Measurements from ENCODE around the gene BARHL2. TPM values are rescaled to one million over a fixed set of nuclear protein-coding genes. Genes with fewer than 3 reads are reported as not detected.

BARHL2 gene
- total and polyA plus RNA-seq, 2 donors (not counting 3 experiments of a cell fraction or from before 2014, with no cell fraction given), result not detected

GRCh38 chr1:90671741-90672140, 45.4 kb downstream of the BARHL2 start:
- H2AFZ ChIP-seq (ENCODE audit: low read depth, low read length), result no peak overlapping the region
- H3K36me3 ChIP-seq (ENCODE audit: control insufficient read depth in 2 of 2, extremely low read depth in 1 of 2, insufficient read depth in 2 of 2, low read length in 2 of 2), result no peaks in the 10 kb centered on the region
- ChIA-PET POLR2A (no interaction called here), CTCF (interaction anchor here (1.1 to 1.6 kb wide), 3 partner anchors 13 to 293 kb away, joined by 3 to 4 read pairs (median 3); no protein-coding TSS in a partner anchor)
- no peaks in the 10 kb centered on the region for H3K27me3 ChIP-seq (ENCODE audit: control insufficient read depth in 2 of 2, insufficient read depth in 2 of 2, low read length in 2 of 2)
- no TSS peak for BruUV-seq (replicated peaks)
- FAIRE-seq (no peak), DNase-seq (ENCODE audit: low read depth, low spot score) (no peak)
- H3K9ac ChIP-seq (replicated peaks; ENCODE audit: extremely low read depth, insufficient read depth, low read length), result no peak overlapping the region
- TF ChIP-seq FOS (IDR thresholded peaks at IDR 0.05; ENCODE audit: borderline replicate concordance, insufficient read depth, low read length) (no peak), MYC (IDR thresholded peaks at IDR 0.05; ENCODE audit: low read depth, low read length) (no peak), JUN (IDR thresholded peaks at IDR 0.05; ENCODE audit: borderline replicate concordance, insufficient read depth, insufficient read length, low read depth) (no peak), POLR2AphosphoS5 (IDR thresholded peaks at IDR 0.05; ENCODE audit: insufficient read depth, low read depth, low read length) (no peak), CTCF (IDR thresholded peaks at IDR 0.05; ENCODE audit: extremely low read depth in 1 of 2, insufficient read depth in 1 of 2, low read depth in 1 of 2, low read length in 2 of 2) (no peak), GATA2 (IDR thresholded peaks at IDR 0.05; ENCODE audit: insufficient read depth, insufficient read length, low read depth, low read length) (no peak), MAX (IDR thresholded peaks at IDR 0.05; ENCODE audit: insufficient read depth, insufficient read length) (no peak), POLR2A (IDR thresholded peaks at IDR 0.05; ENCODE audit: low read depth, low read length) (no peak), EZH2 (IDR thresholded peaks at IDR 0.05; ENCODE audit: borderline replicate concordance, low read depth, low read length, severe bottlenecking) (no peak)
- dilution Hi-C loops (cut with MboI; ENCODE audit: extremely low pct_ligation_motif_present, low sequenced_read_pairs) (no loop called here), intact Hi-C loops (cut with micrococcal nuclease) (no loop called here)
- no peaks in the 10 kb centered on the region for H3K4me1 ChIP-seq (ENCODE audit: control insufficient read depth, extremely low read depth, insufficient read depth, low read length)
- no peak overlapping the region for H3K4me3 ChIP-seq (replicated peaks in 1 of 3; ENCODE audit: insufficient read depth in 1 of 3, low read depth in 1 of 3, low read length in 3 of 3)
- no peaks in the 10 kb centered on the region for H3K9me3 ChIP-seq (replicated peaks; ENCODE audit: control insufficient read depth, insufficient read depth, low read length)
- no peaks in the 10 kb centered on the region for H3K9me1 ChIP-seq (replicated peaks; ENCODE audit: control insufficient read depth, extremely low read depth, insufficient read depth, low read length)
- H3K27ac ChIP-seq (ENCODE audit: insufficient read depth, low read depth, low read length), result no peak overlapping the region
- no peak overlapping the region for H3K4me2 ChIP-seq (ENCODE audit: insufficient read depth, low read length)
- H3K79me2 ChIP-seq (ENCODE audit: control insufficient read depth, insufficient read depth, low read length), result no peaks in the 10 kb centered on the region
- no peaks in the 10 kb centered on the region for H4K20me1 ChIP-seq (replicated peaks; ENCODE audit: control insufficient read depth, extremely low read depth, insufficient read depth, low read length)

Data from endothelial cell of umbilical vein (primary cell).